Omental fat pad (tissue), 4 donors: Measurements from ENCODE around the gene PRDM16. TPM values are rescaled to one million over a fixed set of nuclear protein-coding genes. Genes with fewer than 3 reads are reported as not detected.

Experiments used
- ATAC-seq: fragments of 150-250 bp; one replicate; pipeline ENCODE4 v1.9.1; 2016; ENCODE audit warnings: mild to moderate bottlenecking, moderate library complexity; ENCODE audit not compliant: low FRiP score
- DNase-seq: peaks from one replicate; pipeline ENCODE4 v3.0.0-alpha.2; 2019; ENCODE audit warnings: low spot score
- CTCF ChIP-seq, 3 donors: fragments of 450-650 bp; IDR thresholded peaks; one replicate each; pipeline ENCODE4 v1.5.1; 2016 to 2017; ENCODE audit warnings: antibody characterized with exemption in 3 of 3, mild to moderate bottlenecking in 3 of 3, moderate library complexity in 2 of 3
- total RNA-seq, 4 donors: library from RNA; depleted of rRNA; stranded (reverse); fragments of >200 nt; gene quantifications; one replicate each; pipeline ENCODE4 v1.1.0, GENCODE V29; 2016

Gene PRDM16
- total RNA-seq, 4 donors from 2014 or later: 0.19 to 3.8 (median 1.8) TPM

GRCh38 chr1:3116150-3116510 is 47.1 kb downstream of the PRDM16 start:
- TF ChIP-seq CTCF (IDR thresholded peaks at IDR 0.05): no peak
- DNase-seq (no peak), ATAC-seq (no peak)

GRCh38 chr1:3116560-3116959 is 47.6 kb downstream of the PRDM16 start:
- no peak for TF ChIP-seq CTCF (IDR thresholded peaks at IDR 0.05)
- ATAC-seq (no peak), DNase-seq (no peak)

DNA sequence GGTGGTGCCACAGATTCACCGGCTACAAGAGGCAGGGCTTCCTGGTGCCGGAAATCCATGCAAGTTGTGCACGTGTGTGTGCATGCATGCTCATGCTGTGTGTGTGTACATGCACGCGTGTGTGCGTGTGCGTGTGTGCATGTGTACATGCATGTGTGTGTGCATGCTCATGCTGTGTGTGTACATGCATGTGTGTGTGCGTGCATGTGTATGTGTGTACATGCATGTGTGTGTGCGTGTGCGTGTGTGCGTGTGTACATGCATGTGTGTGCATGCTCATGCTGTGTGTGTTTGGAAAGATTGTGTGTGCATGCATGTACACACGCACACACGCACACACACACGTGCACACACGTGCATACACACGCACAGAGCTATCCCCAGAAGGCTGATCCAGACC is 48.9 kb downstream of the PRDM16 start:
- ATAC-seq: no peak
- no peak for DNase-seq
- no peak for TF ChIP-seq CTCF (IDR thresholded peaks at IDR 0.05)

DNA sequence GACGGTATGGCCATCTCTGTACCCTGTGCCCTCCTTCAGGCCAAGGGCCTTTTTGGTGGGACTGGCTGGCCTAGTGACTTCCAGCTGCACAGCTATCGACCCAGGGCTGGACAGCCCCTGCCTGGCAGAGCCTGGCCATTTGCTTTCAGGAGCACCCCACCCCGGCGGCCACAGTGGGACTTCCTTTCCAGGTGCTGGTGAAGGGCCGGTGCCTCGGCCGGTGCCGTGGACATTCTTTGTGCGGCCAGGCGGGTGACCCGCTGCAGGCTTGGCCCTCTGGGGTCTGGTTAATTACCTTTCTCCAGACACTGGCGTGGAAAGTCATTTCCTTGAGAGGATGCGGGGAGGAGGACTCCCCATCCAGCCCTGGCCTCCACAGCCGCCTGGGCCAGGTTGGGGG is 50.1 kb downstream of the PRDM16 start:
- no peak for TF ChIP-seq CTCF (IDR thresholded peaks at IDR 0.05)
- ATAC-seq (no peak), DNase-seq (no peak)

GRCh38 chr1:3119725-3120124 is 50.7 kb downstream of the PRDM16 start:
- no peak for DNase-seq
- TF ChIP-seq CTCF (IDR thresholded peaks at IDR 0.05): no peak
- ATAC-seq: no peak

- no peak for TF ChIP-seq CTCF (IDR thresholded peaks at IDR 0.05)
- DNase-seq (no peak), ATAC-seq (no peak)
Measured at GRCh38 chr1:3120140-3120539, 51.1 kb downstream of the PRDM16 start.

GRCh38 chr1:3120994-3121393 is 52.0 kb downstream of the PRDM16 start:
- TF ChIP-seq CTCF (IDR thresholded peaks at IDR 0.05): no peak
- no peak for ATAC-seq
- no peak for DNase-seq
